Activated effector memory CD4-positive, alpha-beta T cell treated with Interleukin-2 at 50 U/mL for 16 hours (primary cell): ENCODE measurements around the gene PKNOX1.
"Not testable (repeated sequence)": the region's sequence is repeated elsewhere in the genome, so short reads cannot be mapped to it uniquely, and the experiment has no call there.

ENCODE experiments used
- DNase-seq: peaks from one replicate; pipeline ENCODE4 v3.0.0-alpha.2; 2020

Gene PKNOX1

DNA sequence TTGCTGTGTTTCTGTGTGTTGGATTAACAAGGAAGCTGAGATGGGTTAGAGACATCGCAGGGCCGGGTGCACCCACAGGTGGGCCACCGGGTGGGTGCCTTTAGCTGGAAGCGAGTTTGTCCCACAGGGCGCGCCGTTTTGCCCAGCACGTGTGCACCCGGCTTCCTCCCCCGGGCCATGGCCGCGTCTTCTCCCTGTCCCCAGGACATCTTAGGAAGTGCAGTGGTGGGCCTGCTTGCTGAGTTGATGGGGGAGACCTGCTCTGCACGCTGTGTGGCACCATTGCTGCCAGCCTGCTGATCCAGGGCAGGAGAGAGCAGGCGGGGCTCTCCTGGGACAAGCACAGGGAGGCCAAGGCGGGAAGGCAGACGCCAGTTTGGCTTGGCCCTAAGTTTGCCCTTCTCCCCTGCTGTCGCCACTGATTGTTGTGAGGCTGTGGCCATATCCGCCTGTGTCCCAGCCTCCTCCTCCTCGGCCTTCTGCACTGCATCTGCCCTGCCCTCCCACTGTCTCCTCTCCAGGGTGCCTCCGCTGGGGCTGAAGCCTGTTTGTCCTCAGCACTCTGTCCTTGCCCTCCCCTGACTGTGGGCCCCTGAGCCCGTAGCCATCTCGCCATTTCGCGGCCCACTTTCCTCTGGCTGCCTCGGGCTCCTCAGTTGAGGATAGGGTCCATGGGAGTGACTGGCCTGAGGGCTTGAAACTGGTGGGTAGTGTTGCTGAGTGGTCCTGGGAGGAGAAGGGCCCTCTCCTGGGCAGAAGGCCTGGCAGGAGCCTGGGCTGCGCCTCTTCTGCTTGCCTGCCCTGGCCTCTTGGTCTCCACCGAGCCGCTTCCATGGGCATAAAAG, 47.6 kb downstream of the PKNOX1 start:
- DNase-seq: no peak

DNA sequence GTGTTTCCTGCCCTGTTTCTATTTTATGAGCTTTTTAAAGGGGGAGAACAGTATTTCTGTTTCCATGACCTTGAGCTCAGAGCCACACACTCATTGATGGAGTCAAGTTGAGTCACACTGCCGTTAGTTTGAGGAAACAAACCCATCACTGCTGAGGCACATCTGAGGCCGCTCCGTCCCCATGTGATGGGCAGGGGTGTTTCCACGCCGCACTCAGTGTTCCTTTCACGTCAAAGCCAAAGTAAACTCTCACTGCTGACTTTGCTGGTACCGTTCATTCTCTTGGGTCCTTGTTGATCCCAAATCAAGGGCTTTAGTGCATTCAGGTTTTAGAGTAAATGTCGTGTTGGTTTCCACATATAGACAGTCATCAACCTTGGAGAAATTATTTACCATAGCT, 48.8 kb downstream of the PKNOX1 start:
- no peak for DNase-seq

DNA sequence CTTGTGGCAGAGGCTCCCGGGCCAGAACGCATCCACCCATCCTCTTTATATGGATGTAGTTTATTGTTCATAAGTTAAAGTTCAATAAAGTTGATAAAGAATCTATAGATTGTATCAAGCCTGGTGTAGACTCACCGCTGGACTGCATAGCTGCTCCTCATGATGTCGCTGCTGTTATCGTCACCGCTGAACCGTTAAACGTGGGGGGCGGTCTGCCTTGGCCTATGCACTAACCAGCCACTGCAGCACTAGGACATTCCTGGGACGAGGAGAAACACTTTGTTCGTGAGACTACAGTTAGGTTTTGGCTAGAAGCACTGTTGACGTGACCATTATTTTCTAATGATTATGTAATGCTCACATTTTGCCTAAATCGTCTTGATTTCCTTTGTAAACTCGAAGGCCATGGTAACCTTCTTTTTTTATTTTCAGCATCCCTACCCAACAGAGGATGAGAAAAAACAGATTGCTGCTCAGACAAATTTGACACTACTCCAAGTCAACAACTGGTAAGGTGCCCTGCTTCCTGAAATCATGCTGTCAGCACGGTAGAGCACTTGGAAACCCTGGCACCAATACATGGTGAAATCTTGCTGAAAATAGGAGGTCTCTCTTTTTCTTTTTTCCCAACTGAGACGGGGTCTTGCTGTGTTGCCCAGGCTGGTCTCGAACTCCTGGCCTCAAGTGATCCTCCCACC, 50.2 kb downstream of the PKNOX1 start:
- DNase-seq: no peak

- DNase-seq: no peak
Measured at GRCh38 chr21:43025636-43026180, 51.3 kb downstream of the PKNOX1 start.

GRCh38 chr21:43027846-43028731, 53.7 kb downstream of the PKNOX1 start:
- no peak for DNase-seq

- DNase-seq: no peak
Measured at GRCh38 chr21:43029785-43030184, 55.4 kb downstream of the PKNOX1 start.

DNA sequence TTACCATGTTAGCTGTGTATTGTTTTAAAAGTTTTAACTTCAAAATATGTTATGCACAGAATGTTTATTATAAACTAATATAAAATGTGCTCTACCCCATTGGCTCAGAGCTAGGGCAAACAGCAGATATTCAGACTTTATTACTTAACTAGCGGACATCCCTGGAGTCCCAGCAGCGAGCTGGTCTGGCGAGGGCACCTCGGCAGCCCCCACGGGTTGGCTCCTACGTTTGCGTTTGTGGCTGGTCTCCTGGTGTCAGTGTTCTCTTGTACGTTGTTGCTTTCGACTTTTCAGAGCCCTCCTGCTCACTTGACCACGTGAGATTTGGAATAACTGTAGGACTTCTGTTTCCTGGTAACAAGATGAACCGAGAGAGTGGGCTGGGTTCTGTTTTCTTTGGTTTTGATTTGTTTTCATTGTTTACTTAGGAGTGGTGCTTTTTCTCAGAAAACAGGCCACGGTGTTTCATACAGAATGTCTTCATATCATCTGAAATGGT, 56.8 kb downstream of the PKNOX1 start:
- no peak for DNase-seq

DNA sequence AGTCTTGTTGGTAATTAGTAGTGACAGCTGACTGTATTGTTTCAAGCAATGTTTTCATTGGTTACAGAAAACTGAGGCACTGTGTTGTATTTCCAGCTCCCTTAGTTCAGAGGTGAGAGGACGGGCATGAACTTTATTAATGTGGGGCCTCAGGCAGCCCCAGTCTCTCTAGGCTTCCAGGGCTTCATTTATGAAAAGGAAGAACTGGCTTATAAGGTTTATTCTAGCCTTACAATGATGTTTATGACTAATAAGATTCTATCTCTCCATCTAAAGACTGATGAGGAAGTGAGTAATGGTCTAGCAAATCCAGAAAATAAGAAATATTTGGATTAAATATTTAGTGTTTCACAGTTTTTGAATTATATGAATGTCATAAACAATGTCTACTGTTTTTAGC, 59.7 kb downstream of the PKNOX1 start:
- no peak for DNase-seq

GRCh38 chr21:43034826-43035225, 60.5 kb downstream of the PKNOX1 start:
- no peak for DNase-seq

- DNase-seq: not testable (repeated sequence)
Measured at GRCh38 chr21:43036889-43037288, 62.5 kb downstream of the PKNOX1 start.

- not testable (repeated sequence) for DNase-seq
Measured at GRCh38 chr21:43037918-43038658, 63.7 kb downstream of the PKNOX1 start.

DNA sequence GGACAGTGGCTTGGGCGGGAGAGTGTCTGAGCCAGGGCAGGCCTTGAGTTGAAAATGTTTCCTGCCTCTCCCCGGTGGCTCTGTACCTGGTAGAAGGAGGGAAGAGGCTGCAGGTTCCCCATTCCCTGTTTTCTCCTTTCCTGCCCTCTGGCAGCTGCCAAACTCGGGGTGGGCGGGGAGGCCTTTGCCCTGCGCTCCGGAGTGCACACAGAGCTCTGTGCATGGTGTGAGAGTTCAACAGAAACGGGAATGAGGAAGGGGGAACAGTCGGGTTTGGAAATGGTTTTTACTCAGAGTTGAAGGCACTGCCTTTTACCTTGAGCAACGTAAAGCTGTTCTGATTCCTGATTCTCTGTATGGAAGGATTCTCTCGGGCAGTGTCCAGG, 64.3 kb downstream of the PKNOX1 start:
- not testable (repeated sequence) for DNase-seq

DNA sequence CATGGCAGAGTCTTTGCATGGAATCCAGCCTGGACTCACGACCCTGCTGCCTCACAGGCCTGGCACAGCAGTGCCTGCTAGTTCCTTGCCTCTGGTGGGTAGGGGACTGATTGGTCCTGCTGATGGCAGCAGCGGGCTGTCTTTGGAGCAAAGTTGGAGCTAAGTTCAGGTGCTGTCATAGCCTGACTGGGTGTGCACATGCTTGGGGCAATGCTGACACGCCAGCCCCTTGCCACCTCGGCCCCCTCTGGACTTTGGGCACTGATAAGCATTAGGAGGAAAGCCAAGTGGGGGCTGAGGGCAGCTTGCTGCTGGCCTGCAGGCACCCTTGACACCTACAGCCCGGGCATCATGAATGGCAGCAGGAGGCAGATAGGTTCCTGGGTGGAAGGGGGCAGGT, 67.8 kb downstream of the PKNOX1 start:
- not testable (repeated sequence) for DNase-seq

GRCh38 chr21:43043291-43043690, 68.9 kb downstream of the PKNOX1 start:
- DNase-seq: not testable (repeated sequence)

- not testable (repeated sequence) for DNase-seq
Measured at GRCh38 chr21:43044547-43044946, 70.2 kb downstream of the PKNOX1 start.

DNA sequence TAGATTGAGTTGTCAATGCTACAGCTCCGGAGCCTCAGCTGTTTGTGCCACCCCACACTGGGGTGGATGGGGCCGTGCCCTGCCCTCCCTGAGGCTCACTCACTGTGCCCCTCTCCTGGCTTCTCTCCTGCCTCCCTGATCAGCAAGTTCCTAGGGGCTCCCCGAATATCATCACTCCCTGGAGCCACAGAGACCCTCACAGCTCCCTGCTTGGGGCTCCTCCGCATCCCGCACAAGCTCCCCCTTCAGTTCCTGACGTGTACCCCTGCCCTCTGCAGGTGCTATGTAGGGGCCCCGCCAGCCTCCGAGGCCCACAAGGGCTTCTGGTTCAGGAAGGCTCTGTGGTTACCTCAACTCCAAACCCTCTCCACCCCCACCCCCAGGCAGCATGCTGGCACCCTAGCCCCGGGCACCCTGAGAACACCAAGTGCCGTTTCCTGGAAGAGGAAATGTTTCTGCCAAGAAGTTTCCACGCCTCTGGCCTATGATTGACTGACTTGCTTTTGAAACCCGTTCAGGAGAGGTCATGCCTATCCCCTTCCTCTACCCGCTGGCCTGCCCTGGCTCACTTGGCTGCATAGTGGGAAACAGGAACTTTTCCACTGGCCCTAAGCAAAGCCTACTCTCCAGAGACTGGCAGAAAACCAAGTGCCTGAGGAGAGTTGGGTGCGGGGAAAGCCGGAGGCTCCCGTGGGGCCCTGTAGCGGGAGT, 71.0 kb downstream of the PKNOX1 start:
- not testable (repeated sequence) for DNase-seq

DNA sequence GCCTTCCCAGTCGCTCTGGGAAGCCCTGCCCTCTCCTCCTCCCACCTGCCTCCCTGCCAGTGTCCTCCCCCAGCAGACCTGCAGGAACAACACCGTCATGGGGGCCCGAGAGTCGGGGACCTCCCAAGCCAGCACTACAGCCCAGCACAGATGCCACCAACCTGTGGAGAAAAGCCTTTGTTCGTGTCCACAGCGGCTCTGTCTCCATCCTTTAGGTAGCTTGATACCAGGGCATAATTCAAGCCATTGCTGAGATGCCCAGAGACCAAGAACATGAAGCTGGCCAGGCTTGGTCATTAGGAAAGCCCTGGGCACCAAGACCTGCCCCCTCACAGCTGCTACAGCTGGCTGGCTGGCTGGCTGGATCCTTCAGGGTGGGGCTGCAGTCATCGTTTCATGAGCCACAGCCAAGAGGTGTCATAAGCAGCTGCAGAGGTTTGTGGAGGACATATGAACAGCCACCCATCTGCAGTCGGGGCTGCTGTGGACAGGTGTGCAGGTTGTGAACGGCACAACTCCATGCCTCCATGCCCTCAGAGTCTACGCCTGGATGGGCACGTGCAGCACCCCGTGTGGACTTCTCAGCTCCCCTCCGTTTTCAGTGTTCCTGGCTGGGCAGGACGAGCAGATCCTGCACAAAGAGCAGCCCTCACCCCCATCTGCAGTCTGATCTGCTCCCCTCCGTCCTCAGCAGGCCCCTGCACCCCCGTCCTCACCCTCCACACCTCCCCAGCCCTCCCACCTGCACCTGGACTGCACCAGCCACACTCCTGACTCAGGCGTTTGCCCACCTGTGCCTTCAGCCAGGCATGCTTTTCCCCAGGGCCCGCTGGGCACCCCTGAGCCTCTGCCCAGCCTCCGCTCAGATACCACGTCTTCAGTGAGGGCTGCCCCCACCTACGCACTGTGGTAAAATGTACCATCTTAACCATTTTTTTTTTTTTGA, 71.8 kb downstream of the PKNOX1 start:
- not testable (repeated sequence) for DNase-seq

DNA sequence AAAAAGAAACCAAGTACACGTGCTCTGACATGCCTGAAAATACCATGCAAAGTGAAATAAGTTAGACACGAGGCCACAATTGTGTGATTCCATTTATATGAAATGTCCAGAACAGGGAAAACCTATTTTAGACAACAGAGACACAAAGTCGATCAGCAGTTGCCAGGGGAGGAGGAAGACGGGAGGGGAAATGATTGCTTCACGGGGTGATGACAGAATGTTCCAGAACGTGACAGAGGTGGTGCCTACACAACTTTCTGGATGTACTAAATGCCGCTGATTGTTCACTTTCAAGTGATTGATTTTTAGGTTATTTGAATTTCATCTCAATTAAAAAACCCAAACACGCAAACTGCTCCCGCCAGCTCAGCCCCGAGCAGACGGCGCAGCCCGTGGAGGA, 78.8 kb downstream of the PKNOX1 start:
- not testable (repeated sequence) for DNase-seq

- not testable (repeated sequence) for DNase-seq
Measured at GRCh38 chr21:43062955-43063664, 88.7 kb downstream of the PKNOX1 start.
